SH-SY5Y (cell line): ENCODE data around the gene DSCAM.

ENCODE experiments used
- GATA2 ChIP-seq: IDR thresholded peaks from 2 replicates; pipeline ENCODE4 v1.6.1; 2011; ENCODE audit warnings: mild to moderate bottlenecking, low read depth, low read length
- GATA3 ChIP-seq: IDR thresholded peaks from 2 replicates; pipeline ENCODE4 v1.6.1; 2011; ENCODE audit warnings: low read depth, mild to moderate bottlenecking, low read length, moderate library complexity

The DSCAM gene

DNA sequence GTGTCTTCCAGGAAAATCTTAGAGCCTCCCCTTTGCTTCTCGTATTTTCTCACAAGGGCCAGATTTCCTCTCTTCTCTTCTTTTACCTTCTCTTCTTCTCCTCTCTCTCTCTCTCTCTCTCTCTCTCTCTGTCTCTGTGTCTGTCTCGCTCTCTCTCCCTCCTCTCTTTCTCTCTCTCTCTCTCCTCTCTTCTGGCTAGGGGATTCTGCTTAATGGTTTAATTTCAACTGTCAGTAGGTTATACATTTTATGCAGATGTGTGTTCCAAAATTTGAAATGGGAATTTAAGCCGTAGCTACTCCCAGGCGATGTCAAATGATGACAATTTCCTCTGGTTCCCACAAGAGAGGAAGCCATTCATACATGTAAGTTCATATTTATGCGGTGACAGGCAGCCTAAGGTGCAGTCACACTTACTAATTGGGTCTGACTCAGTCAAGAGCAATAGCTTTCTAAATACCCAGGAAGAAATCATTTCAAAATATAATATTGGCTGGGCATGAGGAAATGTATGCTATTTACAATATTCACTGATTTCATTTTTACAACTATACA is 1.4 kb downstream of the DSCAM start:
- no peak for TF ChIP-seq GATA3
- TF ChIP-seq GATA2: no peak

DNA sequence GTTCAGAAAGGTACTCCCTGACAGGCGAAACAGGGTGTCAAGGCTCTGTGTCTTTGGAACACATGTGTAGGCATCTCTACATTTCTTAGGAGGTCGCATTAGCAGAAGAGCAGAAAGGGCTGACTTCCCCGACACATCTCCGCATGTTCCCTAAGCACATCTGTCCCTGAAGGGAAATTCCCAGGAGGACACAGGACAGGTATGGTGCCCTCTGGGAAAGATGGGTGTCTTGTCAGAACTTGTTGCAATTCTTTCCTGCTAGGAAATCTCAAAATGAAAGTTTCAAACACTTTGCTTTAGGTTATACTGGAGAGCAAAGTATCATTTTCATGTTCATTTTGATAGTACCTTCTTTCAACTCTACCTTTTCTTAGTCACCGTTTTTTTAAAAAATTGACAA is 2.0 kb downstream of the DSCAM start:
- TF ChIP-seq GATA2: no peak
- TF ChIP-seq GATA3: no peak

DNA sequence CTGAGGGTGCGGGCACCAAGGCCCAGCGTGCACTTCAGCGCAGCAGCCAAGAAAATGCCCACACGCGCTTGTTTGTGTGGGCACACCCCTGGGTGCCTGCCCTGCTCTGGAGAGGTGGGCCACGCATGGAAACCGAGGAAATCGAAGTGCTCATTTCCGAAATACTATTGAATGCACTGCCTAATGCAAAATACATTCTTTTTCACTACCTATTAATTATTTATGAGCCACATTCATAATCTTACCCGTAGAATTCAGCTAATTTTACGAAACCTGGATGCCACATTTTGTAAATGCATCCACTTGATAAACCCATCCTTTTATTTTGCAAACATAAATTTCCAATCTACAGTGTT is 4.8 kb downstream of the DSCAM start:
- TF ChIP-seq GATA2 (no peak), GATA3 (no peak)

DNA sequence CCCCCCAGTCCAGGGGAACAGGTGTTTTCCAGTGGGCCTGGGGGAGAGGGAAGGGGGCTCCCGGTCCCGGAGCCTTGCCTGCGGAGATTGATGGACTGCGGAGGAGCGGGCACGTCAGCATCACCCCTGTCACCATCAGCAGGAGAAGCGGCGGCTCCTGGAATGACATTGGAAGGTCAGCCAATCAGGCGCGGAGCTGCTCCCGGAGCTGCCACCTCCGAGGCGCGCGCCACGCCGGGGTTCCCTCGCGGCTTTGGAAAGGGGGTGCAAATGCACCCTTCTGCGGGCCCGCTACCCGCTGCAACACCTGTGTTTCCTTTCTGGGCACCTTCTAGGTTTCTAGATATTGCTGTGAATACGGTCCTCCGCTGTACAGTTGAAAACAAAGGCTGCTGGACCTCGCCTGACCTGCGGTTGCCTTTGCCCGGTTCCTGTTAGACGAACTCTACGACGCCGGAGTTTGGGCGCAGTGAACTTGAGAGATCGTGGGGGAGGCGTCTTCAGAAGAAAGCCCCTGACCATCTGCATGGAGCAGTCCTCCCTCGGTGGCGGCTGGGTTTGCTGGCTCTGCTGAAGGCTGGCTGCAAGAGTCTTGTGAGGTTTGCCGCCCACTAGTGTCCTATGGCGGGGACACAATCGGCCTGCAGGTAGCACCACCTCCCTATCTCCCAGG is 5.3 kb downstream of the DSCAM start:
- TF ChIP-seq GATA2 (no peak), GATA3 (no peak)

DNA sequence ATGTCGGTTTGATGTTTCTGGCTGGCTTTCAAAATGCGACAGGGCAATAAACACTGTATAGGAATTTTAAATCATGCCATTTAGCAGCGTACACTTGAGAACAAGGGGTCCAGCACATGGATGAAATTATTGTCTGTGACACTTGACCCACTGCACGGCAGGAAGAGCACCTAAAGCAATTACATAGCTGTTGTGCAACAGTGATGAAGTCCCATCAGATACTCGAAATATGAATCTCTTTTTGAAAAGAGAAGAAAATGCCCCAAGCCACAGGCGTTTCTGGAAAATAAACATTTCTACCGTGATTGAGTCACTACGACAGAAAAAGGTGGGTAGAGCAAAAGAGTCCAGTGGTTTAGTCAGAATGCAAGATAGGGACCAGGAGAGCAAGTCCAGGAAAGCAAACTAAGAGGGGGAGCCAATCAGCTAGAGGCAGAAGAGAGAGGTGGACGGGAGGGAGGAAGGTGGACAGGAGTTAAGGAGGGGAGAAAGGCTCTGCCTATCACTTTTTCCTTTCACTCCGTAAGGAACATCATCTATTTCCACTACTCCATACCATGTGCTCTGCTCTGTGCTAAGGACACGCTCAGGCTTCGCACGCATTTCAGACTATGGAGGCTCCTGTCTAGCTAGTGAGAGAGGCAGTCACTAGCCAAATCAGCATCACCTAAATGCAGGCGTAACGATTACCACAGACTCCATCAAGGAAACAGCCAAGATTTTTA is 6.4 kb downstream of the DSCAM start:
- no peak for TF ChIP-seq GATA3
- TF ChIP-seq GATA2: no peak

DNA sequence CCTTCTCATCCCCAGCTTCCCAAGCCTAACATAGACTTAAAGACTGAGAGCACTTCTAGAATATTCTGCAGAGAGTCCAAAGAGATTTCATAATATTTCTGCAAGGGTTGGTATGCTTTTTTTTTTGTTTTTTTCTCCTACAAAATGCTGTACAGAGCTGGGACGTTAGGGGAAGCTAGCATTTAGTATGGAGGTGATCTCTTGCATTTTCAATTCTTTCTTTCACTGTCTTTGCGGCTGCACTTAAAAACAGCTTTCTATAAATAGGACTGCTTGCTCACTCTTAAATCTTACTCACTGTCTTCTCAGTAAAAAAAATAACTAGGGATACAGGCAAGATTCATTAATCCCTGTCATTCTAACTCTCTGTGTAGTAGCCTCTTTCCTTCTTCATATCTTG is 7.4 kb downstream of the DSCAM start:
- no peak for TF ChIP-seq GATA3
- no peak for TF ChIP-seq GATA2

DNA sequence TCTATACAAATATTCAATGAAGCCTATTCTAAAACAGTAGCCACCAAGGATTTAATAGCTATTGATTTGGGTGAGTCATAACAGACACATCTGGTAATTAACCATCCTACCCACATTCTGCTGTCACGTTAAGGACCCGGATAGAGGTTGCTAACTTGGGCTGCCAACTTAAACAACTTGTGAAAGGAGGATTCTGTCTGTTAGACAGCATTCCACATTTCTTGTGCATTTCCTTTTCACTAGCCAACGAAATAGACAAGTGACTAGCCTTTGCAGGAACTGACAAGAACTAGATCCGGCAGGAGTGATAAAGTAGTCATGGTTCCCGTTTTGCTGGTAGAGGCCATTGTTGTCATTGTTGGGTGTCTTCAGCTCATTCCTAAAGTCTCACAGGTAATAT is 9.5 kb downstream of the DSCAM start:
- TF ChIP-seq GATA2 (no peak), GATA3 (no peak)

DNA sequence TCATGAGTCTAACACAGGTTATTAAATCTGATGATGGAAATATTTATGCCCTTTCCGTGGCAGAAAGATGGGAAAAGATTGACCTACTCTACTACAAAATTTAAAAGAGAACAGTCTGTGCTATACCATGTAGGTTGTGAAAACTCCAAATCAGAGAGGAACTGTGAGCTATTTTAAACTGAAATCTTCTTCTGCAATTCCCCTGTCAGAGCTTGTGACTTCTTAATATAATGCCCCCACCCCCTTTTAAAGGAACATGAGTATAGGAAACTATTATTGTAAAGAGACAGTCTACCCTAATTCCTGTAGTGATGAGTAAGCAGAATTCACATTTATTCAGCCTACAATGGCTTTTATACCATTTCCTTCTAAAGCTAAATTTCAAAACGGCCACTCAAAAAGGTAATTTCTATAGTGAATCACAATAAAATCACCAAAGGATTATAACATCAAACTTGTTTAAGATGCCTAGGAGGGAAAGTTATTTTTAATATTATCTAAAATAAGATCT is 11.7 kb downstream of the DSCAM start:
- TF ChIP-seq GATA3 (no peak), GATA2 (no peak)

DNA sequence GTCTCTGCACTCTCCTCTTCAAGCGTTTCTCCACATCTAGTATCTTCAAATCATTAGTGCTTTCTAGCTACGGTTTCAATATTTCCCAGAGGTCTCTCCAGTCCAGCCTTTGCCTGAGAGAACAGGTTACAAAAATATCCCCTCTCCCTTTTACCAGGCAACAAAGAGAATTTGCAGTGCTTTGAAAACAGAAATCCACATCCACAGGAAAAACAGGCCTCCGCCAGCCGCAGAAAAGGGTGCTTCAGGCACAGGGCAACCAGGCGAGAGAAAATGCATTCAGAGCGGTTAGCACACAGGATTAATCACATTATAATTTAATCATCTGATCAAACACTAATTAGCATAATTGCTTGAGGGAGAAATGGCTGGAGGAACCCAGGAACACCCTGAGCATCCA is 13.8 kb downstream of the DSCAM start:
- TF ChIP-seq GATA3: no peak
- no peak for TF ChIP-seq GATA2

DNA sequence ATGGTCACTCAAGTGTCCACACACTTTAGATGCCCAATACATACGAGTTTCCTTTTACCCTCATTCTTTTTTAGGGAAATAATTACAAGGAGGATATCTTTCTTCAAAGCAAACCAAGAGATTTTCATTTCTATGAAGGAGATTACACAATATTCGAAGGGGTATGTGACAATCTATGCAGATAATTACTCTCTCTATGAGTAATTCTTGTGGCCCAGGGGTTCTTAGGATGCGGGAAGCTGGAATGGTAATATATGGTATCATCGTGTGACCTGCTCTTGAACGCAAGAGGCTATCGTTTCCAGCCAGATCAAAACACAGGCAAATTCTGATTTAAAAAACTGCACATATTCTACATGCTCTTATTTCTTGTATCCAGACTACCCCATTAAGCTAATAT is 14.6 kb downstream of the DSCAM start:
- no peak for TF ChIP-seq GATA3
- no peak for TF ChIP-seq GATA2

DNA sequence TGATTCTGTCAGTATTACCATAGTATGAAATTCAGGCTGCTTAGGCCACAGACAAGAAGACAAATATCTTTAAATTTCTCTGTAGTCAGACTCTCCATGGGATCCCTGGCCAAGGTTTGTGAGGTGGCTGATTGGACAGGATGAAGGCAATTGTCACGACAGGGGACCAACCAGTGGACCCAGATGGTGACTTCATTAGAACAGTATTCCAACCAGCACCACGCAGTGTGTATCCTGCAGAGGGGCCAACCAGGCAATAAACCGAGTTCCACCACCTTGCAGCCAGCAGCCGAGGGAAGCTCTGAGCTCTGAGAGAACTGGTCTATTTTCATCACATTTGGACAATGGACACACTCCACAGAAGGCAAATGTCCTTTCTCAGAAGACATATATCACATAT is 16.1 kb downstream of the DSCAM start:
- no peak for TF ChIP-seq GATA3
- TF ChIP-seq GATA2: no peak

DNA sequence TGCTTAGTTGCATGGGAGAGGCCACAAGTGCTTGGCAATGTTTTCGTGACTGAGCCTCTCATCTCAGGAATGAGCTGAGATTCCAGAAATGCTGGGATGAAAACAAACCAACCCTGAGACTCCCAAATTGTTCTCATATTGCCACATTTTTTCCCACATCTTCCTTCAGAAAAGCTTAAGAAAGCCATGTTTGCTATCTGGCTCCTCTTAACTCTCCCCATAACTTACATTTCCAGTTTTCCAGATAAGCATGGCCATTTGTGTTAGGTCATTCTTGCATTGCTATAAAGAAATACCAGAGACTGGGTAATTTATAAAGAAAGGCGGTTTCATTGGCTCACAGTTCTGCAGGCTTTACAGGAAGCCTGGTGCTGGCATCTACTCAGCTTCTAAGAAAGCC is 17.2 kb downstream of the DSCAM start:
- TF ChIP-seq GATA2: no peak
- TF ChIP-seq GATA3: no peak

DNA sequence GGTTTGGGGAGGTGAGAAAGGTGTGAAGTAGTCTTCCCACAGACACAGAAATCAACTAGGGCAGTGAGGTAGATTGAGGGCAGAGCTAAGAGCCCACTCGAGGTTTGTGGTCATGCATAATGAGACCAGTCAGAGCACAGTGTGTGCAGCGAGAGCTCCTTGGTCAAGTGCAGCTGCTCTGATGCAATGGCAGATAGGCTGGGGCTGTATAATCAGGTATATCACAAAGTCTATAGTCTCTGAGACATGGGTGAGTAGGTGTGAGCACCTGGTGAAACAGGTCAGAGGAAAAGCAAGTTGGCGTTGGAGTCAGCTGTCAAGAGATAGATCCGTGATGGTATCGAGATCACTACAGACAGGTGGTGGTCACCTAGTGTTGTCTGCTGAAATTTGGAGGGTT is 17.6 kb downstream of the DSCAM start:
- no peak for TF ChIP-seq GATA3
- no peak for TF ChIP-seq GATA2

DNA sequence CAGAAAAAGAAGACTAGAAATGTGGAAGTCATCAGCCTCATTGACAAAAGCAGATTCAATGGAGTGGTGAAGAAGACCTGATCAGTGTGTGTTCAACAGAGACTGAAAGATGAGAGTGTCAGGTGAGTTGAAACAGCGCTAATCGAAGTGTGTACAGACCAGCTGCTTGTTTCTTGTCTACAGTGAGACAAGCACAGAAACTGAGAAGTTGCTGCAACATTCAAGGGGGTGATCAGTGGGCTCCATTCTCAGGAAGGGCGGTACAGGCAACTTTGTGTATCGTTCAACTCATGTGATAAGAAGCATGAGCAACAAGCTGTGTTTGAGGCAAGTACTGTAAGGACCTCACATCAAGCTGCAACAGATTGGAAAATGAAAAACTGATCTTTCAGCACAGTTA is 19.4 kb downstream of the DSCAM start:
- no peak for TF ChIP-seq GATA3
- no peak for TF ChIP-seq GATA2

DNA sequence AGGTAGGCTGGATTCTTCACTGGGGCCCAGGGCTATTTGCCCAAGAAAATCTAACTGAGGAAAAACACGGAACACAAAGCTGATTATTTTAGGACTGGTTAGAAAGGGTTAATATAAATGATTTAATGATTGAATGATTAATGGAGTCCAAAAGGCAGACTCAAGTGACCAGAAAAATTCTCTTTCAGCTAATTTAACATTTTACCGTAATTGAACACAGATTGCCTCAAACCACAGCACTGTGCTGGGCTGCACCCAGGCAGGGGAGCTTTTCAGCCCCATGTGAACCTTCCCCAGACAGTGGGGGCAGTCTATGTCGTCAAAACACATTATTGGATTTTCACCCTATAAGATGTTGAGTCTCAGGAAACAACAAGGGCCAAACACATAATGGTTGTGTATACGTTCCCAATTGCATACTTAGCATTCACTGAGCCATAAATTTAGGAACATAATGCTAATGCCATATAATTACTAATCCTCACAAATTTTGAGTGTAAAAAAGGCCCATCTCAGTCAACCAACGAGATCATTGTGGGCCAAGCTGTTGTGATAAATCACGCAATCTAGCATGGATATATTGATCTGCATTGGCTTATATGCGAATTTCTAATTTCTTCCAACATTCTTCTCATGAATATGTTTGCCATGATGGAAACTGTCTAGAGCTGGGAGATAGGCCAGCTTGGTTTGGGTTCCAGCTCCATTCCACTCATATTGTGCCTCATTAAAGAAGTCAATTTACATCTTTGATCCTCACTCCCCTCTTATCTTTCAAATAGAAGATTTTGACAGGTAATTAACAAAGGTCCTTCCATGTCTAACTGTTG is 27.7 kb downstream of the DSCAM start:
- TF ChIP-seq GATA3: no peak
